H1 (cell line): ENCODE measurements around the gene MYCBP2. TPM values are rescaled to one million over a fixed set of nuclear protein-coding genes. Genes with fewer than 3 reads are reported as not detected.

Experiments used
- CTCF ChIA-PET: fragments of 300-600 bp; sonication (Branson Sonifier 250); formaldehyde crosslinking; loops from one replicate; lab custom pipeline; 2021; ENCODE audit not compliant: partially characterized antibody; lab: Charles Lee
- POLR2A ChIA-PET: fragments of 300-600 bp; sonication (Branson Sonifier 250); formaldehyde crosslinking; loops from one replicate; lab custom pipeline; 2021; ENCODE audit warnings: inconsistent platforms; ENCODE audit not compliant: partially characterized antibody; lab: Charles Lee
- DNase-seq, 2 experiments: peaks; one replicate each; pipeline versions ENCODE4 v3.0.0 to v3.0.0-alpha.2; 2010 to 2022; ENCODE audit warnings: low spot score in 2 of 2, low read depth in 1 of 2, mixed read lengths in 1 of 2
- FAIRE-seq: peaks from 2 replicates; lab custom pipeline; 2011; peaks lifted over from hg19 to GRCh38; lab: Jason Lieb, UNC
- H2AFZ ChIP-seq: 2 replicates; pipeline ENCODE4 v1.8.1; 2012; ENCODE audit warnings: low read length, inconsistent platforms
- H2AK5ac ChIP-seq: 2 replicates; pipeline ENCODE4 v1.6.1; 2013; ENCODE audit warnings: low read depth, low read length
- H2BK120ac ChIP-seq: replicated peaks from 2 replicates; pipeline ENCODE3; 2013; ENCODE audit warnings: low read depth, low read length, inconsistent platforms
- H2BK12ac ChIP-seq: 2 replicates; pipeline ENCODE4 v1.6.1; 2013; ENCODE audit warnings: low read depth, low read length
- H2BK15ac ChIP-seq: 2 replicates; pipeline ENCODE4 v1.6.1; 2013; ENCODE audit warnings: low read length
- H2BK20ac ChIP-seq: 2 replicates; pipeline ENCODE4 v1.6.1; 2013; ENCODE audit warnings: low read length
- H2BK5ac ChIP-seq: 2 replicates; pipeline ENCODE4 v1.6.1; 2013; ENCODE audit warnings: low read depth, low read length
- H3K14ac ChIP-seq: 2 replicates; pipeline ENCODE4 v1.6.1; 2013; ENCODE audit warnings: inconsistent platforms; ENCODE audit not compliant: insufficient read length
- H3K18ac ChIP-seq: 2 replicates; pipeline ENCODE4 v1.6.1; 2013; ENCODE audit warnings: low read length; ENCODE audit errors: extremely low read depth
- H3K23ac ChIP-seq: 2 replicates; pipeline ENCODE4 v1.6.1; 2013; ENCODE audit warnings: inconsistent platforms; ENCODE audit not compliant: insufficient read length
- H3K23me2 ChIP-seq: 2 replicates; pipeline ENCODE4 v1.6.1; 2013; ENCODE audit warnings: low read depth, low read length
- H3K27ac ChIP-seq: 2 replicates; pipeline ENCODE4 v1.6.1; 2011; ENCODE audit warnings: low read depth, low read length, inconsistent platforms
- H3K27me3 ChIP-seq, 4 experiments: replicated peaks in 1 of 4; 1 replicate in 1 of 4; 2 replicates in 3 of 4; pipeline versions ENCODE4 v1.6.1 to v1.8.1; 2011 to 2013; ENCODE audit warnings: low read length in 3 of 4, mild to moderate bottlenecking in 3 of 4, inconsistent platforms in 2 of 4, mixed read lengths in 2 of 4, moderate library complexity in 1 of 4; ENCODE audit not compliant: control insufficient read depth in 3 of 4, insufficient read depth in 3 of 4; ENCODE audit errors: extremely low read depth in 1 of 4
- H3K36me3 ChIP-seq, 4 experiments: 2 replicates each; pipeline versions ENCODE4 v1.6.1 to v1.8.1; 2011 to 2013; ENCODE audit warnings: mild to moderate bottlenecking in 4 of 4, low read length in 3 of 4, moderate library complexity in 2 of 4, control low read depth in 1 of 4, inconsistent platforms in 1 of 4; ENCODE audit not compliant: insufficient read depth in 4 of 4, control insufficient read depth in 2 of 4
- H3K4ac ChIP-seq: replicated peaks from 2 replicates; pipeline ENCODE3; 2013; ENCODE audit warnings: low read length, low read depth, mixed read lengths, inconsistent platforms; ENCODE audit not compliant: insufficient read length
- H3K4me1 ChIP-seq, 4 experiments: replicated peaks in 1 of 4; 1 replicate in 1 of 4; 2 replicates in 3 of 4; pipeline versions ENCODE4 v1.6.1 to v1.8.1; 2011 to 2013; ENCODE audit warnings: low read length in 3 of 4, inconsistent platforms in 2 of 4, mixed read lengths in 1 of 4; ENCODE audit not compliant: insufficient read depth in 4 of 4, control insufficient read depth in 3 of 4
- H3K4me2 ChIP-seq, 2 experiments: 2 replicates each; pipeline versions ENCODE4 v1.6.1 to v1.8.1; 2011 to 2013; ENCODE audit warnings: low read depth in 2 of 2, low read length in 2 of 2, control low read depth in 1 of 2, inconsistent platforms in 1 of 2, mild to moderate bottlenecking in 1 of 2; ENCODE audit not compliant: insufficient read depth in 1 of 2
- H3K4me3 ChIP-seq, 4 experiments: fragments of 200-600, 300-600 bp in 1 of 4; sonication (generic), shearing (Covaris generic), sonication (Bioruptor Twin) in 1 of 4; 2 replicates each; pipeline versions ENCODE4 v1.5.1 to v1.8.1; 2011 to 2016; ENCODE audit warnings: low read length in 4 of 4, low read depth in 3 of 4, control low read depth in 2 of 4, inconsistent platforms in 2 of 4, mild to moderate bottlenecking in 2 of 4, mixed read lengths in 1 of 4, moderate library complexity in 1 of 4; ENCODE audit not compliant: insufficient read depth in 2 of 4; ENCODE audit errors: extremely low read depth in 1 of 4
- H3K56ac ChIP-seq: replicated peaks from 2 replicates; pipeline ENCODE3; 2013; ENCODE audit warnings: low read depth, mild to moderate bottlenecking, mixed read lengths, low read length, inconsistent platforms; ENCODE audit not compliant: insufficient read length
- H3K79me1 ChIP-seq: 2 replicates; pipeline ENCODE4 v1.6.1; 2013; ENCODE audit warnings: low read depth, low read length, control low read depth
- H3K79me2 ChIP-seq, 2 experiments: 2 replicates each; pipeline versions ENCODE4 v1.6.1 to v1.8.1; 2012 to 2013; ENCODE audit warnings: low read length in 2 of 2, mild to moderate bottlenecking in 2 of 2, inconsistent platforms in 1 of 2; ENCODE audit not compliant: insufficient read depth in 2 of 2, control insufficient read depth in 1 of 2
- H3K9ac ChIP-seq, 4 experiments: replicated peaks in 1 of 4; 1 replicate in 1 of 4; 2 replicates in 3 of 4; pipeline versions ENCODE4 v1.6.1 to v1.8.1; 2011 to 2013; ENCODE audit warnings: low read depth in 3 of 4, low read length in 3 of 4, control low read depth in 2 of 4, mild to moderate bottlenecking in 2 of 4, moderate library complexity in 2 of 4, inconsistent platforms in 1 of 4; ENCODE audit errors: extremely low read depth in 1 of 4
- H3K9me3 ChIP-seq, 2 experiments: 2 replicates each; pipeline versions ENCODE4 v1.6.1 to v1.8.1; 2012 to 2013; ENCODE audit warnings: mild to moderate bottlenecking in 2 of 2, moderate library complexity in 2 of 2, control low read depth in 1 of 2, inconsistent platforms in 1 of 2, low read depth in 1 of 2, low read length in 1 of 2, mixed read lengths in 1 of 2; ENCODE audit not compliant: insufficient read depth in 2 of 2
- H4K20me1 ChIP-seq, 2 experiments: replicated peaks in 1 of 2; 2 replicates each; pipeline versions ENCODE3 to v1.8.1; 2011 to 2013; ENCODE audit warnings: inconsistent platforms in 2 of 2, low read length in 2 of 2, mild to moderate bottlenecking in 1 of 2; ENCODE audit not compliant: insufficient read depth in 2 of 2, control insufficient read depth in 1 of 2
- H4K5ac ChIP-seq: 2 replicates; pipeline ENCODE4 v1.6.1; 2013; ENCODE audit warnings: low read length, low read depth, mixed read lengths, inconsistent platforms; ENCODE audit not compliant: insufficient read length
- H4K8ac ChIP-seq: 2 replicates; pipeline ENCODE4 v1.8.0; 2013; ENCODE audit warnings: mild to moderate bottlenecking, moderate library complexity, low read length, inconsistent platforms; ENCODE audit not compliant: insufficient read depth; ENCODE audit errors: extremely low read depth
- H4K91ac ChIP-seq: replicated peaks from 2 replicates; pipeline ENCODE3; 2013; ENCODE audit warnings: low read length, mixed read lengths, inconsistent platforms; ENCODE audit not compliant: insufficient read length
- ASH2L ChIP-seq: fragments of 200-600, 300-600 bp; sonication (generic); IDR thresholded peaks from one replicate; pipeline ENCODE4 v1.7.1; 2017; ENCODE audit warnings: low read length
- CEBPB ChIP-seq: IDR thresholded peaks from 2 replicates; pipeline ENCODE4 v1.6.1; 2012; ENCODE audit warnings: low read depth, low read length
- CHD1 ChIP-seq: IDR thresholded peaks from 2 replicates; pipeline ENCODE4 v1.6.1; 2012; ENCODE audit warnings: low read depth, low read length, improper control_type of control experiment
- CREB1 ChIP-seq: IDR thresholded peaks from 2 replicates; pipeline ENCODE4 v1.6.1; 2012; ENCODE audit warnings: inconsistent platforms
- HDAC2 ChIP-seq, 2 experiments: fragments of 300-600 bp in 1 of 2; sonication (generic) in 1 of 2; IDR thresholded peaks; 2 replicates each; pipeline ENCODE4 v1.6.1; 2011 to 2012; ENCODE audit warnings: low read depth in 2 of 2, low read length in 2 of 2, mild to moderate bottlenecking in 2 of 2, moderate library complexity in 2 of 2, borderline replicate concordance in 1 of 2, inconsistent platforms in 1 of 2
- JUN ChIP-seq: IDR thresholded peaks from 2 replicates; pipeline ENCODE4 v1.6.1; 2011; ENCODE audit warnings: low read depth, mild to moderate bottlenecking, improper control_type of control experiment, low read length
- KDM5A ChIP-seq: fragments of 200-600 bp; IDR thresholded peaks from 2 replicates; pipeline ENCODE4 v1.7.1; 2012; ENCODE audit warnings: mild to moderate bottlenecking, low read length, inconsistent platforms, mixed read lengths
- NANOG ChIP-seq: IDR thresholded peaks from 2 replicates; pipeline ENCODE4 v1.6.1; 2011; ENCODE audit warnings: low read length, low read depth, mild to moderate bottlenecking, inconsistent platforms; ENCODE audit not compliant: insufficient read depth, poor library complexity, severe bottlenecking
- RNF2 ChIP-seq: fragments of 200-900, 300-1000 bp; sonication (generic); IDR thresholded peaks from 2 replicates; pipeline ENCODE4 v1.7.1; 2016; ENCODE audit warnings: borderline replicate concordance, low read depth, mild to moderate bottlenecking, antibody characterized with exemption, low read length; ENCODE audit not compliant: poor library complexity, severe bottlenecking; ENCODE audit errors: missing control alignments
- SP2 ChIP-seq: IDR thresholded peaks from 2 replicates; pipeline ENCODE4 v1.6.1; 2012; ENCODE audit warnings: mild to moderate bottlenecking, low read length, inconsistent platforms
- SRF ChIP-seq: IDR thresholded peaks from 2 replicates; pipeline ENCODE4 v1.6.1; 2011; ENCODE audit warnings: mild to moderate bottlenecking, low read depth, low read length, moderate library complexity
- TAF1 ChIP-seq: IDR thresholded peaks from 2 replicates; pipeline ENCODE4 v1.6.1; 2011; ENCODE audit warnings: mild to moderate bottlenecking, low read depth, low read length
- USF2 ChIP-seq: IDR thresholded peaks from 2 replicates; pipeline ENCODE4 v1.6.1; 2011; ENCODE audit warnings: low read length, improper control_type of control experiment
- WGBS, 2 experiments: shearing (Covaris generic) in 1 of 2; methylation state at CpG; one replicate each; pipeline versions ENCODE4 v1.1.6 to v1.1.7; 2013 to 2015; ENCODE audit warnings: low lambda C conversion rate in 2 of 2, mixed read lengths in 2 of 2, inconsistent platforms in 1 of 2, low coverage in 1 of 2, missing lambda C conversion rate in 1 of 2; ENCODE audit not compliant: insufficient replicate concordance in 2 of 2, insufficient coverage in 1 of 2, insufficient read length in 1 of 2; ENCODE audit errors: extremely low coverage in 1 of 2, missing lambda C conversion rate in 1 of 2; 5-methylcytosine and 5-hydroxymethylcytosine counted together
- polyA plus RNA-seq, 7 experiments: library from polyadenylated mRNA; depleted of rRNA in 3 of 7; stranded (reverse) in 5 of 7; unstranded in 2 of 7; fragments of >200 nt in 5 of 7; fragments of 200-250 nt in 2 of 7; gene quantifications; 1 replicate in 5 of 7; 2 replicates in 1 of 7; 4 replicates in 1 of 7; pipeline versions ENCODE4 v1.2.1 to v1.2.3, GENCODE V29; 2011 to 2013; ENCODE audit warnings: missing spikeins in 2 of 7, mixed read lengths in 2 of 7
- total RNA-seq: library from RNA; stranded (reverse); fragmentation: NEBNext Ultra II Directional; extraction: Animal tissue kit (Norgen Biotek cat#: 25700); gene quantifications from 2 replicates; pipeline ENCODE4 v1.2.1, GENCODE V29; 2021

The MYCBP2 gene
- total and polyA plus RNA-seq, 2 of the 8 experiments (the other 6 are each of a cell fraction or from before 2014, with no cell fraction given), result 19.0 to 52.1 TPM

GRCh38 chr13:77360032-77360685 is 33.3 kb upstream of the MYCBP2 start:
- Histone ChIP-seq H3K79me2 (no peaks in the 10 kb centered on the region), H3K23me2 (no peaks in the 10 kb centered on the region), H3K4me3 (no peak overlapping the region), H3K27ac (no peak overlapping the region), H3K14ac (no peak overlapping the region), H3K56ac (no peak overlapping the region), H3K27me3 (no peaks in the 10 kb centered on the region), H3K18ac (no peak overlapping the region), H3K9me3 (no peaks in the 10 kb centered on the region), H3K36me3 (no peaks in the 10 kb centered on the region), H4K91ac (no peak overlapping the region), H3K23ac (no peak overlapping the region), H2BK15ac (no peak overlapping the region), H3K4ac (no peak overlapping the region), H3K9ac (no peak overlapping the region), H3K79me1 (no peaks in the 10 kb centered on the region), H2BK12ac (no peak overlapping the region), H2AK5ac (no peak overlapping the region), H2BK120ac (no peak overlapping the region), H2BK5ac (no peak overlapping the region), H4K8ac (no peak overlapping the region), H4K5ac (no peak overlapping the region), H2AFZ (no peak overlapping the region), H3K4me1 (no peaks in the 10 kb centered on the region), H4K20me1 (peaks cover 0 to 2% of the 10 kb centered on the region in 2 experiments), H3K4me2 (no peak overlapping the region), H2BK20ac (no peak overlapping the region)
- POLR2A ChIA-PET, result no interaction called here
- FAIRE-seq (no peak), DNase-seq (no peak)
- CTCF ChIA-PET, result interaction anchor here (0.8 kb wide), 1 partner anchor 9 kb away, joined by 3 read pairs; no protein-coding TSS in a partner anchor
- 71% methylated on average over 3 of the region's 3 CpGs; no CpG with 5 or more reads in 1 of the 2 experiments for WGBS, 2 experiments
- TF ChIP-seq ASH2L (no peak), CHD1 (no peak), HDAC2 (IDR thresholded peaks at IDR 0.05; ENCODE audit: borderline replicate concordance in 1 of 2, low read depth in 2 of 2, low read length in 2 of 2) (no peak), JUN (no peak), SP2 (no peak), NANOG (no peak), RNF2 (no peak), TAF1 (no peak), USF2 (no peak), CREB1 (no peak), KDM5A (no peak), CEBPB (no peak), SRF (no peak)
